Measurements from ENCODE around the gene VWA2.

The VWA2 gene

DNA sequence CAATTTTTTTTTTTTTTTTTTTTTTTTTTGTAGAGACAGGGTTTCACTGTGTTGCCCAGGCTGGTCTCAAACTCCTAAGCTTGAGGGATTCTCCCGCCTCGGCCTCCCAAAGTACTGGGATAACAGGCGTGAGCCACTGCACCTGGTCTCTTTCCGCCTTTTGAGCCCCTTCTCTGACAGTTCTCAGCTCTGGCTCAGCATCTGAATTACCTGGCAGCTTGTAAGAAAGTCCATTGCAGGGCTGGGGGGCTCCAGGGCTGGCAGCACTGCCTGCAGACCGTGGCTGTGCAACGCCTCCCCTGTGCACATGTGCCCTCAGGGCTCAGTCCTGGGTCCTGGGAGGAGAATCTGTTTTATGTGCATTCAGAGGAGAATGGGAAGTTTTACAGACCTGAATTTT lies 37.6 kb downstream of the VWA2 start:
- DNase-seq (ENCODE audit: low read depth) = no peak
- TF ChIP-seq, protein P1, sequence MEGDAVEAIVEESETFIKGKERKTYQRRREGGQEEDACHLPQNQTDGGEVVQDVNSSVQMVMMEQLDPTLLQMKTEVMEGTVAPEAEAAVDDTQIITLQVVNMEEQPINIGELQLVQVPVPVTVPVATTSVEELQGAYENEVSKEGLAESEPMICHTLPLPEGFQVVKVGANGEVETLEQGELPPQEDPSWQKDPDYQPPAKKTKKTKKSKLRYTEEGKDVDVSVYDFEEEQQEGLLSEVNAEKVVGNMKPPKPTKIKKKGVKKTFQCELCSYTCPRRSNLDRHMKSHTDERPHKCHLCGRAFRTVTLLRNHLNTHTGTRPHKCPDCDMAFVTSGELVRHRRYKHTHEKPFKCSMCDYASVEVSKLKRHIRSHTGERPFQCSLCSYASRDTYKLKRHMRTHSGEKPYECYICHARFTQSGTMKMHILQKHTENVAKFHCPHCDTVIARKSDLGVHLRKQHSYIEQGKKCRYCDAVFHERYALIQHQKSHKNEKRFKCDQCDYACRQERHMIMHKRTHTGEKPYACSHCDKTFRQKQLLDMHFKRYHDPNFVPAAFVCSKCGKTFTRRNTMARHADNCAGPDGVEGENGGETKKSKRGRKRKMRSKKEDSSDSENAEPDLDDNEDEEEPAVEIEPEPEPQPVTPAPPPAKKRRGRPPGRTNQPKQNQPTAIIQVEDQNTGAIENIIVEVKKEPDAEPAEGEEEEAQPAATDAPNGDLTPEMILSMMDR (conservative IDR thresholded peaks at IDR 0.05; ENCODE audit: control insufficient read depth, insufficient read depth, low read depth, low read length) = no peak
- no peak overlapping the region for H3K4me3 ChIP-seq (ENCODE audit: control insufficient read depth, low read depth, low read length)

DNA sequence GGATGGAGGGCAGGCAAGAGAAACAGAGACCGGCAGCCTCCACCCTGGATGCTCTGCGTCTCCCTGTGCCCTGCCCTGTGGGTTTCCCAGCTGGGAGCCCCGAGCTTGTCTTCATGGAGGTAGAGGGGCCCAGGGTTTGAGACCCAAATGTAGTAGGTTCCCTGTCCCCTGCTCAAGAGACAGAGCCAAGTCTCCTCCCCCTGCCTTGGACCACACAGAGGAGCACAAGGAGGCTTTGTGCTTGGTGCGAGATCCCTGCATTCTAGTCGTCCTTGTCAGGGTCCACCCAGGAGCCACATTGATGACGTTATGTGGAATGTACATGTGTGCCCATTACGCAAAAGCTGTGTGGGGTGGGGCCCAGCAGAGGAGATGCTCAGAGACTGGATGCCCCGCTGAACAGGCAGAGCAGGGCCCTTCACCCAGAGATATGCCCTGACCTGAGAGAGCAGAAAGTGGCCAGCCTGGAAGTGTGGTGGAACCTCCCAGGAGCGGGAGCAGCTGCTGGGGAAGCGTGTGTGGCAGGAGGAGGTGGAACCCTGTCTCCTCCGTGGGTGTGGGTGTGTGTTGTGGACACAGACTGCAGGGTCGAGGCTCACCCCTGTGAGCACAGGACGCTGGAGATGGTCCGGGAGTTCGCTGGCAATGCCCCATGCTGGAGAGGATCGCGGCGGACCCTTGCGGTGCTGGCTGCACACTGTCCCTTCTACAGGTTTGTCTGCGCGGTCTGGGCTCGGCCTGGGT lies 39.3 kb downstream of the VWA2 start:
- DNase-seq (ENCODE audit: low read depth) = no peak
- TF ChIP-seq, protein P1 (conservative IDR thresholded peaks at IDR 0.05; ENCODE audit: control insufficient read depth, insufficient read depth, low read depth, low read length) = no peak

DNA sequence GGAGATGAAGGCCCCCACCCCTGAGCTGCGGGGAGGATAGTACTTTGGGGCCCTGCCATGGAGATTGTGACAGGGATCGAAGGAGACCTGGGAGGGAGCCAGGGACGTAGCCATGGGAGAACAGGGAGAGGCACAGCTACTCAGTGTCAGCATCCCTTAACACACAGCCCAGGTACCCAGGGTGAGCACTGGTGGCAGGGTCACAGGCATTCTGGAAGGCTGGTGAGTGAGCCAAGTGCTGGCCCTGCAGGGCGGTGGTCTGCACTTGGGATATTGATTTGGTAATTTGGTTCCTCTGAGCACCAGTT lies 39.8 kb downstream of the VWA2 start:
- no peak for DNase-seq (ENCODE audit: low read depth)
- TF ChIP-seq, protein P1 (conservative IDR thresholded peaks at IDR 0.05; ENCODE audit: control insufficient read depth, insufficient read depth, low read depth, low read length) = no peak
- no peak overlapping the region for H3K4me3 ChIP-seq (ENCODE audit: control insufficient read depth, low read depth, low read length)

More for the DNA sequence above, 39.3 kb downstream of the VWA2 start:
- H3K4me3 ChIP-seq (ENCODE audit: control insufficient read depth, low read depth, low read length) = no peak overlapping the region

DNA sequence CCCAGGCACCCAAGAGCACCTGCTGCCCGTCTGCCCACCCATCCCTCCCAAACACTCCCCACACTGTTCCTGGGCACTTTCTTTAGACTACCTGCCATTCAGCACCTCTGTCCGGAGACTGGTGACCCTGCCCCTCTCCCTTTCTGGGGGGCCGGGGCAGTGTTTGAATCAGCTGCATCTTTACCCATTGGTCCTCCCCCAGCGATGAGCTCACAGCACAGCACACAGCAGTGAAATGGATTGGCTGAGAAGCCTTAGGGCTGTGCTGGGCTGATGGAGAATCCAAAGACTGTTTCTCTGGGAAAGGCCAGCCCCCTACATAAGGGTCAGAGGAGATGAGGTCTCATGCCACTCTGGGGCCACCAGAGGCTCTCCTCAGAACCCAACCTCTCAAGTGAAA lies 40.2 kb downstream of the VWA2 start:
- no peak overlapping the region for H3K4me3 ChIP-seq (ENCODE audit: control insufficient read depth, low read depth, low read length)
- TF ChIP-seq, protein P1 (conservative IDR thresholded peaks at IDR 0.05; ENCODE audit: control insufficient read depth, insufficient read depth, low read depth, low read length) = no peak
- DNase-seq (ENCODE audit: low read depth) = no peak

DNA sequence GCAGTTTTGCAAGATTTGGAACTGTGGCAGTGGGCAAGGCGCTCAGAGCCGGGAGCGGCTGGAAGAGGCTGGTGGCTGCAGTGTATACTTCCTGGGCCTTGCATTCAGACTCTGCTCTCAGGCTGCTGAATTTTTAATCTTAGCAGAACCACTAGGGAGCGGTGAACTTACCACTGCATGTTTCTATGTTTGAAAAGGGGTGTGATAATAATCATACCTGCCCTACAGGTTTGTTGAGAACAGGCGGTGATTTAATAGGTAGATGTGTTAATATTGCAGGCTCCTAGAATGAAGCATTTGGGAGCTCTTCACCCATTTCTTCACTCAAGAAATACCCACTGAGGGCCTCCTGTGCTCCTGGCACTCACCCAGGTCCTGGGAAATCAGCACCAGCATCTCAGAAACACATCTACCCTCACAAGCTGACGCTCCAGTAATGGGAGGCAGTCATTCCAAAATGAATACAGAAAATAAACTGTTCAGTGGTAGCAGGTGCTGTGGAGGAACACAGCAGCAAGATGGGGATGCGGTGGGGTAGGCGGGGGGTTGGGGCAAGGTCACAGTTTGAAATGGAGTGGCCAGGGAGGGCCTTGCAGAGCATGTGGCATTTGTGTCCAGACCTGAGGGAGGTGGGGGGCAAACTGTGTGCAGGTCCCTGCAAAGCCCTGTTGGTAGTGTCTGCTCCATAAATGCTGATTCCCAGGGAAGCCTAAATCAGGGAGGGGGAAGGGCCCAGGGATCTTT lies 41.0 kb downstream of the VWA2 start:
- no peak for DNase-seq (ENCODE audit: low read depth)
- H3K4me3 ChIP-seq (ENCODE audit: control insufficient read depth, low read depth, low read length) = no peak overlapping the region
- TF ChIP-seq, protein P1 (conservative IDR thresholded peaks at IDR 0.05; ENCODE audit: control insufficient read depth, insufficient read depth, low read depth, low read length) = no peak

DNA sequence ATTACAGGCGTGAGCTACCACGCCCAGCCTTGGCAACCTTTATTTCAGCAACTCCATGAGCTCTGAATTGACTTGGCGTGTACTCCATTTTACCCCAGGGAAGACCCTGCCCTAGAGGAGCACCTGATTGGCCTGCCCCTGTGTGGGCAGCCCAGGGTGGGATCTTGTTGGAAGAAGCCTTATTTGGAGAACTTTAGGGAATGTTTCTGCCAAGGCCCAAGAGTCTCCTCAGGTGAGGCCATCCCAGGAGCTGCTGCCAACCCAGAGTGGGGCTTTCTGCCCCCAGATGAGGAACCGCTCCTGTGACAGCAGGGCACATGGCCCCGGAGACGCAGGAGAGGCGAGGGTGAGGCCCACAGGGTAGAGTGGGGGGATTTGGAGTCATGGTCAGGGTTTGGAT lies 42.0 kb downstream of the VWA2 start:
- DNase-seq (ENCODE audit: low read depth) = no peak
- TF ChIP-seq, protein P1 (conservative IDR thresholded peaks at IDR 0.05; ENCODE audit: control insufficient read depth, insufficient read depth, low read depth, low read length) = no peak
- no peak overlapping the region for H3K4me3 ChIP-seq (ENCODE audit: control insufficient read depth, low read depth, low read length)
